Adrenal gland (tissue), 5 donors: ENCODE results near the gene SCAPER.

ENCODE experiments used
- POLR2A ChIP-seq, 2 donors: fragments of 450-650 bp; IDR thresholded peaks; one replicate each; pipeline ENCODE4 v1.6.1; 2017; ENCODE audit warnings: antibody characterized with exemption in 2 of 2, mild to moderate bottlenecking in 2 of 2, moderate library complexity in 1 of 2
- TF ChIP-seq, protein P1 (sequence below), 6 experiments: fragments of 450-650 bp in 4 of 6; fragments of 200-600 bp in 2 of 6; sonication (generic) in 1 of 6; IDR thresholded peaks; 1 replicate in 5 of 6; 2 replicates in 1 of 6; pipeline versions ENCODE4 v1.5.1 to v1.8.0; 2016 to 2021; ENCODE audit warnings: antibody characterized with exemption in 6 of 6, mild to moderate bottlenecking in 2 of 6, moderate library complexity in 1 of 6
- donor health status: DM: no; HTN: no; CAD: no.

DNA sequence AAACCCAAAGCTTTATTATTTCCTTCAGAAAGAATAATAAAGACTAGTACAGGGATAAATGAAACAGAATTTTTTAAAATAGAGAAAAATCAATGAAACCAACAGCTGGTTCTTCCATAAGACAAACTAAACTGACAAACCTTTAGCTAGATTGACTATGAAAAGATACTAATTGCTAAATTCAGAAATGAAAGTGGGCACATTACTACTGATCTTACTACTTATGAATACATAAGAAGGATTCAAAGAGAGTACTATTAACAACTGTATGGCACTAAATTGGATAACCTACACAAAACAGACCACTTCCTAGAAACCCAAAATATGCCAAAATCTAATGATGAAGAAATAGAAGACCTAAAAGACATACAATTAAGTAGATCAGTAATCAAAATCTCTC, 290.4 kb downstream of the SCAPER start:
- TF ChIP-seq, protein P1, sequence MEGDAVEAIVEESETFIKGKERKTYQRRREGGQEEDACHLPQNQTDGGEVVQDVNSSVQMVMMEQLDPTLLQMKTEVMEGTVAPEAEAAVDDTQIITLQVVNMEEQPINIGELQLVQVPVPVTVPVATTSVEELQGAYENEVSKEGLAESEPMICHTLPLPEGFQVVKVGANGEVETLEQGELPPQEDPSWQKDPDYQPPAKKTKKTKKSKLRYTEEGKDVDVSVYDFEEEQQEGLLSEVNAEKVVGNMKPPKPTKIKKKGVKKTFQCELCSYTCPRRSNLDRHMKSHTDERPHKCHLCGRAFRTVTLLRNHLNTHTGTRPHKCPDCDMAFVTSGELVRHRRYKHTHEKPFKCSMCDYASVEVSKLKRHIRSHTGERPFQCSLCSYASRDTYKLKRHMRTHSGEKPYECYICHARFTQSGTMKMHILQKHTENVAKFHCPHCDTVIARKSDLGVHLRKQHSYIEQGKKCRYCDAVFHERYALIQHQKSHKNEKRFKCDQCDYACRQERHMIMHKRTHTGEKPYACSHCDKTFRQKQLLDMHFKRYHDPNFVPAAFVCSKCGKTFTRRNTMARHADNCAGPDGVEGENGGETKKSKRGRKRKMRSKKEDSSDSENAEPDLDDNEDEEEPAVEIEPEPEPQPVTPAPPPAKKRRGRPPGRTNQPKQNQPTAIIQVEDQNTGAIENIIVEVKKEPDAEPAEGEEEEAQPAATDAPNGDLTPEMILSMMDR (IDR thresholded peaks at IDR 0.05): no peak
- no peak for TF ChIP-seq POLR2A (IDR thresholded peaks at IDR 0.05)
